NB4 (cell line): ENCODE data around the gene ANKS1A.

Source experiments
- DNase-seq: peaks from one replicate; pipeline ENCODE4 v3.0.0; 2010; ENCODE audit warnings: low read depth
- H3K4me3 ChIP-seq: one replicate; pipeline ENCODE4 v1.5.1; 2011; ENCODE audit warnings: mild to moderate bottlenecking, low read depth, low read length, moderate library complexity
- MYC ChIP-seq: IDR thresholded peaks from 2 replicates; pipeline ENCODE4 v1.6.1; 2011; ENCODE audit warnings: low read depth, low read length
- POLR2A ChIP-seq: IDR thresholded peaks from 2 replicates; pipeline ENCODE4 v1.6.1; 2011; ENCODE audit warnings: mild to moderate bottlenecking; ENCODE audit not compliant: insufficient read length; ENCODE audit errors: extremely low read depth
- TF ChIP-seq, protein P1 (sequence below): IDR thresholded peaks from one replicate; pipeline ENCODE4 v1.5.1; 2012; ENCODE audit warnings: low read depth, low read length
- TF ChIP-seq, protein P2 (sequence below): IDR thresholded peaks from 2 replicates; pipeline ENCODE4 v1.6.1; 2011; ENCODE audit warnings: low read depth, low read length

The ANKS1A gene

DNA sequence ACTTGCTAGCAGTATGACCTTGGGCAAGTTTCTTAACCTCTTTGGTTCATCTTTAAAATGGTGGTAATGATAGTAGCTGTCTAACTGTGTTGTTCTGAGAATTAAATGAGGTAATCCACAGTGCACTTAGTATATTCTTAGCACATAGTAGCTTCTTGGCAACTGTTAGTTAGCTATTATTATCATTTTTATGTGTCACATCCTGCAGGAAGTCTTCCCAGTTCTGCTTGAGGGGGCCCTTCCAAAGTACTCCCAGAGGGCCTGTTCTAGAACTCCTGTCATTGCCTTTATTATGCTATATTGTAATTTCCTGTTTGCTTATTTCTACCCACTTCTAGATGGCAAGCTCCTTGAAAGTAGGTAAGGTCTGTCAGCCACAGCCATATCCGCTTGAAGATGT is 30.6 kb downstream of the ANKS1A start:
- DNase-seq = peak; percentile 32
- H3K4me3 ChIP-seq = no peak overlapping the region
- no peak for TF ChIP-seq MYC
- TF ChIP-seq, protein P1, sequence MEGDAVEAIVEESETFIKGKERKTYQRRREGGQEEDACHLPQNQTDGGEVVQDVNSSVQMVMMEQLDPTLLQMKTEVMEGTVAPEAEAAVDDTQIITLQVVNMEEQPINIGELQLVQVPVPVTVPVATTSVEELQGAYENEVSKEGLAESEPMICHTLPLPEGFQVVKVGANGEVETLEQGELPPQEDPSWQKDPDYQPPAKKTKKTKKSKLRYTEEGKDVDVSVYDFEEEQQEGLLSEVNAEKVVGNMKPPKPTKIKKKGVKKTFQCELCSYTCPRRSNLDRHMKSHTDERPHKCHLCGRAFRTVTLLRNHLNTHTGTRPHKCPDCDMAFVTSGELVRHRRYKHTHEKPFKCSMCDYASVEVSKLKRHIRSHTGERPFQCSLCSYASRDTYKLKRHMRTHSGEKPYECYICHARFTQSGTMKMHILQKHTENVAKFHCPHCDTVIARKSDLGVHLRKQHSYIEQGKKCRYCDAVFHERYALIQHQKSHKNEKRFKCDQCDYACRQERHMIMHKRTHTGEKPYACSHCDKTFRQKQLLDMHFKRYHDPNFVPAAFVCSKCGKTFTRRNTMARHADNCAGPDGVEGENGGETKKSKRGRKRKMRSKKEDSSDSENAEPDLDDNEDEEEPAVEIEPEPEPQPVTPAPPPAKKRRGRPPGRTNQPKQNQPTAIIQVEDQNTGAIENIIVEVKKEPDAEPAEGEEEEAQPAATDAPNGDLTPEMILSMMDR = no peak
- no peak for TF ChIP-seq POLR2A
- TF ChIP-seq, protein P2, sequence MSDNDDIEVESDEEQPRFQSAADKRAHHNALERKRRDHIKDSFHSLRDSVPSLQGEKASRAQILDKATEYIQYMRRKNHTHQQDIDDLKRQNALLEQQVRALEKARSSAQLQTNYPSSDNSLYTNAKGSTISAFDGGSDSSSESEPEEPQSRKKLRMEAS = no peak

DNA sequence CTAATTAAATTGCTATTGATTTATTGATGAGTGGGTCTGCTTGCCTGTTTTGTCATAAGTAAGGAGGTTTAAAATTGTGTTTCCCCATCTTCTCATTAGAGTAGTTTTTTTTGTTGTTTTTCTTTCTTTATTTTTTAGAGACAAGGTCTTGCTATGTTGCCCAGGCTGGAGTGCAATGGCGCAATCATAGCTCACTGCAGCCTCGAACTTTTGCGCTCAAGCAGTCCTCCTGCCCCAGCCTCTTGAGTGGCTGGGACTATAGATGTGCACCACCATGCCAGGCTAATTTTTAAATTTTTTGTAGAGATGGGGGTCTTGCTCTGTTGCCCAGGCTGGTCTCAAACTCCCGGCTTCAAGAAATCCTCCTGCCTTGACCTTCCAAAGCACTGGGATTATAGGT is 31.0 kb downstream of the ANKS1A start:
- no peak overlapping the region for H3K4me3 ChIP-seq
- TF ChIP-seq MYC = no peak
- TF ChIP-seq POLR2A = no peak
- DNase-seq = no peak

DNA sequence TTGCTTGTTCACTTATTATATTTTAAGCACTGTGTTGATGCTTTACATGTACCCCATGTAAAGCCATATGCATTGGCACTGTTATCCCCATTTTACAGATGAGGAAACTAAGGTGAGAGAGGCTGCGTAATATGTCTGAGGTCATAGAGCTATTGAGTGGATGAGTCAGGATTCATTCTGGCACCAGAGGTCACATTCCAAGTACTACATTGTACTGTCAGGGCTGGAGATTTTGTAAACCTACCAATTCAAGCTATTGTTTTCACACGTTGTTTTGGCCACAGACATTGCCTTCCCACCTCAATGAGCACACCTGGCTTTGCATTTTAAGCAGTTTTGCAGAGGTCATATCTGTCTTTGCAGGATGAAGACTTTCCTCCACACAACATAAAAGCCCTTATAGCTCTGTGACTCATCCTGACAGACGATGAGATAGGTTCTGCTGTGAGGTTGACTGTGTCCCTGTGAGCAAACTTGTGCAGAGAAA is 33.2 kb downstream of the ANKS1A start:
- peak; percentile 15 for DNase-seq
- TF ChIP-seq POLR2A (no peak), MYC (no peak)
- no peak overlapping the region for H3K4me3 ChIP-seq

DNA sequence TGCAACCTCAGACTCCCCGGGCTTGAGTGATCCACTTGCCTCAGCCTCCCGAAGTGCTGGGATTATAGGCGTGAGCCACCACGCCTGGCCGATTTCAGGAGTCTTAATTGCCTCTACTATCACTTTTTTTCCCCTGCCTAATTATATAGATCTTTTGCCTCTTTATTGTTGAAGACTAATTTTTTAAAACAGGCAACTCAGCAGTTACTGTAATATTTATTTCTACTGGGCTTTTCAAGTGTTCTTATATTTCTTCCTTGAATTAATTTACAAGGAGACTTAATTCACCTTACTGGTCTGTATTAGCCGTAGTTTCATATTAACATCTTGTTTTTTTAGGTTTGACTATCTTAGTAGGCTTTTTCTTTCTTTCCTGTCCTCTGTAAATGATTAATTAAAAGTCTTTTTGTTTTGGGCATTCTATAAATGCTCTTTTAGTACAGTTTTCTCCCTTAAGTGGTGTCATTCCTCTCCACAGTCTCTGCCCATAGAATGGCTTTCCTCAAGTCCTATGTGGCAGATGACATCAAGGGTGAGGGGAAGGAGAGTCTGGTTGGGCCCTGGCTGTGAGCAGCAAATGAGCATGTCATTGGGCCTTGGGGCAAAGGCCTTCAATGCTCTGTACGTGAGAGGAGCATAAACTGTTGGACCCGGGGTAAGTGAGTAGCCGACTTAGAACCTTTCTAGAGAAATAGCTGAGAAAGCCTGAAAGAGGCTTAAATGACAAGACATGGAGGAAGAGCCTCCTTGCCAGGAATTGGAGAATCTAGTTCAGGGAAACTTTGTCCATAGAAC is 36.0 kb downstream of the ANKS1A start:
- TF ChIP-seq MYC = no peak
- TF ChIP-seq, protein P2 = no peak
- TF ChIP-seq POLR2A = no peak
- TF ChIP-seq, protein P1 = no peak
- no peak overlapping the region for H3K4me3 ChIP-seq
- no peak for DNase-seq

DNA sequence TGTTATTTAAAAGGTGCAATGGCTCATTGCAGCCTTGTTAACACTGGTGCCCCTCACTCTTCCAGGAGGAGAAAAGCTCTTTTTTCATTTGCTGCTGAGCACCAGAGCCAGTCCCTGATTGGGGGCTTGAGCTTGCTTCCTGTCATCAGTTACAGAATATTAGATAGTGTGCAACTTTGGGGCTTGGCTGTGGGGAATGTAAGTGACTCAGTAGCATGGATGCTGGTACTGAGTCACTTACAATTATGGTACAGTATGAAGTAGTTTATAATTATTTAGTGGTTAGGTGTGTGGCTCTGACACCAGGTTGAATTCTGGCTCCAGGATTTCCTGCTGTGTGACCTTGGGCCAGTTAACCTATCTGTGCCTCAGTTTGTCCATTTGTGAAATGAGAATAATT is 37.6 kb downstream of the ANKS1A start:
- no peak overlapping the region for H3K4me3 ChIP-seq
- no peak for DNase-seq
- TF ChIP-seq, protein P2 = no peak
- TF ChIP-seq POLR2A = no peak

DNA sequence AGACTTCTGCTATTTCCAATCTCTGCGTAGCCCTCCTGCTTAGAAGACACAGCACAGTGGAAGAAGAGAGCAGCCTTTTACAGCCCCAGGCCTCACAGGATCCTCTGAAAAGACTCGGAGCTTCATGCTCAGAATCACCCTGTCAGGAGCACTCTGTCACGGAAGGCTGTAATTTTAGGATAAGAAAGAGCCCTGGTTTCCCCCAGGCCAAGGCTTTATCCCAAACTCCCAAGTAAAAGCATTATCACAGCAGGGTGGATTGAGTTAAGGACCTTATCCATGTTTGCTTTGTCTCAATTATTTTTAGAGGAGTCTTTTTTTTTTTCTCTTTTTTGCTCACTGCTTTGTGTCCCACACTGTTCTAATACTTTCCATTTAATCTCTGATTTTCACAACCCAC is 39.2 kb downstream of the ANKS1A start:
- no peak for TF ChIP-seq MYC
- TF ChIP-seq, protein P2 = no peak
- TF ChIP-seq, protein P1 = no peak
- no peak for TF ChIP-seq POLR2A
- no peak overlapping the region for H3K4me3 ChIP-seq
- no peak for DNase-seq

DNA sequence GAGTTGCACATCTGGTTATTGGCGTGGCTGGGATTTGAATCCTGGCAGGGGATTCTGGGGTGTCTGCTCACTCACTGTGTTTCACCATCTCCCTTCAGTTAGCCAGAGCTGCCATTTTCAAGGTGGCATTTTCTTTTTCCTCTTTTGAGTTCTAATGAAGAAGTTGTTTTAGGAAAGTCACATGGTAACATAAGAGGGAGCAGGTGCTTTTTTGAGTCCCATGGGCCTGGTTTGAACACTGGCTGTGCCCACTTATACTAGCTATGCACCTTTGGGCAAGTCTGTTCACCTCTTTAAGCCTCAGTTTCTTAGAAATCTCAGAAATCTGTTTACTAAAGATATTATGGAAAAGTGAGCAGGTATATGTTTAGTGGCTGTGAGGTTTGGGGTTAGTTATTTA is 39.6 kb downstream of the ANKS1A start:
- no peak for DNase-seq
- TF ChIP-seq MYC (no peak), POLR2A (no peak)
- TF ChIP-seq, protein P2 = no peak
- H3K4me3 ChIP-seq = no peak overlapping the region
